ENCODE measurements around the gene DUOX2. TPM values are rescaled to one million over a fixed set of nuclear protein-coding genes. Genes with fewer than 3 reads are reported as not detected.
A peak's percentile ranks its signal among the peaks of the same experiment; 100 is the strongest.

The DUOX2 gene
- total and polyA plus RNA-seq, 2 of the 8 experiments (the other 6 are each of a cell fraction or from before 2014, with no cell fraction given): 0.08 TPM; not detected in 1

- H3K4me1 ChIP-seq (replicated peaks in 1 of 4; ENCODE audit: control insufficient read depth in 3 of 4, insufficient read depth in 4 of 4, low read length in 3 of 4): peaks cover 0 to 11% (median 8%) of the 10 kb centered on the region in 4 experiments; a peak in 5 of 7 replicates
- H4K91ac ChIP-seq (replicated peaks; ENCODE audit: insufficient read length, low read length): no peak overlapping the region
- H2BK120ac ChIP-seq (replicated peaks; ENCODE audit: low read depth, low read length): no peak overlapping the region
- DNase-seq (ENCODE audit: low read depth in 1 of 2, low spot score in 2 of 2) (no peak), FAIRE-seq (no peak)
- no peak overlapping the region; the same call in 1 of the 2 replicates for H4K8ac ChIP-seq (ENCODE audit: extremely low read depth, insufficient read depth, low read length)
- H3K79me2 ChIP-seq (ENCODE audit: control insufficient read depth in 1 of 2, insufficient read depth in 2 of 2, low read length in 2 of 2): no peaks in the 10 kb centered on the region
- no peak overlapping the region for H3K18ac ChIP-seq (ENCODE audit: extremely low read depth, low read length)
- no peaks in the 10 kb centered on the region; the same call in 1 of the 2 replicates for H3K23me2 ChIP-seq (ENCODE audit: low read depth, low read length)
- no peak overlapping the region for H3K56ac ChIP-seq (replicated peaks; ENCODE audit: insufficient read length, low read depth, low read length)
- no peak overlapping the region for H3K4me2 ChIP-seq (ENCODE audit: insufficient read depth in 1 of 2, low read depth in 2 of 2, low read length in 2 of 2)
- no peak overlapping the region for H3K9ac ChIP-seq (replicated peaks in 1 of 4; ENCODE audit: extremely low read depth in 1 of 4, low read depth in 3 of 4, low read length in 3 of 4)
- POLR2A ChIA-PET (ENCODE audit: partially characterized antibody): no interaction called here
- H3K36me3 ChIP-seq (ENCODE audit: control insufficient read depth in 2 of 4, insufficient read depth in 4 of 4, low read length in 3 of 4): no peaks in the 10 kb centered on the region
- no peaks in the 10 kb centered on the region for H4K20me1 ChIP-seq (replicated peaks in 1 of 2; ENCODE audit: control insufficient read depth in 1 of 2, insufficient read depth in 2 of 2, low read length in 2 of 2)
- WGBS, 2 experiments (ENCODE audit: extremely low coverage in 1 of 2, insufficient coverage in 1 of 2, insufficient read length in 1 of 2, insufficient replicate concordance in 2 of 2, low coverage in 1 of 2, low lambda C conversion rate in 2 of 2, missing lambda C conversion rate in 1 of 2): 89% methylated on average over 23 of the region's 23 CpGs; no CpG with 5 or more reads in 1 of the 2 experiments
- H2AK5ac ChIP-seq (ENCODE audit: low read depth, low read length): no peak overlapping the region
- no peak overlapping the region for H3K23ac ChIP-seq (ENCODE audit: insufficient read length)
- no peak overlapping the region; the same call in 1 of the 2 replicates for H2AFZ ChIP-seq (ENCODE audit: low read length)
- H3K79me1 ChIP-seq (ENCODE audit: low read depth, low read length): no peaks in the 10 kb centered on the region
- H3K4me3 ChIP-seq (ENCODE audit: extremely low read depth in 1 of 4, insufficient read depth in 2 of 4, low read depth in 3 of 4, low read length in 4 of 4): no peak overlapping the region
- H3K14ac ChIP-seq (ENCODE audit: insufficient read length): no peak overlapping the region
- TF ChIP-seq RAD21 (IDR thresholded peaks at IDR 0.05 in 1 of 2, conservative IDR thresholded peaks at IDR 0.05 in 1 of 2; ENCODE audit: low read depth in 2 of 2, low read length in 2 of 2): no peak
- peak overlapping the region; percentile 32; the same call in 1 of the 2 replicates for H2BK20ac ChIP-seq (ENCODE audit: low read length)
- H2BK12ac ChIP-seq (ENCODE audit: low read depth, low read length): no peak overlapping the region
- H2BK5ac ChIP-seq (ENCODE audit: low read depth, low read length): no peak overlapping the region; the same call in 1 of the 2 replicates
- peaks cover 0 to 5% (median 4%) of the 10 kb centered on the region in 4 experiments; a peak in 1 of 7 replicates for H3K27me3 ChIP-seq (replicated peaks in 1 of 4; ENCODE audit: control insufficient read depth in 3 of 4, extremely low read depth in 1 of 4, insufficient read depth in 3 of 4, low read length in 3 of 4)
- CTCF ChIA-PET (ENCODE audit: partially characterized antibody): no interaction called here
- 0 out of 2 replicates have a peak overlapping the region, but pooled peaks have one; percentile 61 for H2BK15ac ChIP-seq (ENCODE audit: low read length)
- H3K27ac ChIP-seq (ENCODE audit: low read depth, low read length): no peak overlapping the region
- no peak overlapping the region for H4K5ac ChIP-seq (ENCODE audit: insufficient read length, low read depth, low read length)
- no peaks in the 10 kb centered on the region for H3K9me3 ChIP-seq (ENCODE audit: insufficient read depth in 2 of 2, low read depth in 1 of 2, low read length in 1 of 2)
- no peak overlapping the region for H3K4ac ChIP-seq (replicated peaks; ENCODE audit: insufficient read length, low read depth, low read length)
Measured at GRCh38 chr15:45099549-45100165, 14.3 kb downstream of the DUOX2 start.
